Measurements from ENCODE around the gene CENPV.

Gene CENPV

DNA sequence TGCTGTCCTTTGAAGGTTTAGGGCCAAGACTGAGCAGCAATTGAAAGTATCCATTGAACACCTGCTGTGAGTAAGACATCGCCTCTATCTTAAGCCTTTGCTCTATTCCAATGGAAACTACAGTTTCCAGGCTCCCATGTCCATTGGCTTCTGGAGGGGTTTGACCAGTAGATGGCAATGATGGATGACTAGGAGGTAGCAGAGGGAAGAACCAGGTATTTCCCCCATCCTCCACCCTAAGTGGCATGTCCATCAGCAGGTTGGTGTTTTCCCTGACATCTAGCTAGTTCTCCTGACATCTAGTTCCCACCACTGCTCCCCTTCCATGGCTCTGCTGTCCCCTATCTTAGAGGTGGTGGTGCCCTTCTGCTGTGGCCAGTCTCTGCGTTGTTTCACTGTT, 58.7 kb downstream of the CENPV start:
- Histone ChIP-seq H3K27me3 (ENCODE audit: control insufficient read depth, insufficient read depth, low read length) (no peaks in the 10 kb centered on the region), H3K27ac (ENCODE audit: low read length) (no peak overlapping the region), H3K4me1 (ENCODE audit: control insufficient read depth, insufficient read depth, low read length) (no peaks in the 10 kb centered on the region), H3K36me3 (ENCODE audit: control insufficient read depth, insufficient read depth, low read length) (no peaks in the 10 kb centered on the region), H3K4me3 (ENCODE audit: low read length) (no peak overlapping the region), H3K9me3 (ENCODE audit: control insufficient read depth, insufficient read depth, low read length) (no peaks in the 10 kb centered on the region)
- no peak for DNase-seq (ENCODE audit: low read depth, low spot score)
- WGBS (ENCODE audit: insufficient coverage, insufficient read length), result no CpG with 5 or more reads among the region's 2 CpGs

DNA sequence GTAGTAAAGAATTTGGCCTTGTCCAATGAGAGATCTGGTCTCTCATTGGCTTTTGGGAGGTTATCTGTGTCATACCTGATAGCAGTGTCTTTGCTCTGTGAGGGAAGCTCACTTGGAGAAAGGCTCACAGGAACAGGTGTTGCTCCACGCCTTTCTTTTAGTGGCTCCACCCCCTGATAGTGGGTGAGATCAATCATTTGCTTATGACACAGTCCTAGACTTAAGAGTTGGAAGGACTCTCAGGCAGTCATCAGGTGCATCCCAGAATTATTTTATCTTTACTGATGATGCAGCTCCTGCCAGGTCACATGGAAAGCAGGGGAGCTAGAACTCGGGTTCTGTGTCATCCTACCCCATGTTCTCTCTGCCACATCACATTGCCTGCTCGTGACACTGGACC, 59.3 kb downstream of the CENPV start:
- no peaks in the 10 kb centered on the region for H3K4me1 ChIP-seq (ENCODE audit: control insufficient read depth, insufficient read depth, low read length)
- H3K27me3 ChIP-seq (ENCODE audit: control insufficient read depth, insufficient read depth, low read length), result no peaks in the 10 kb centered on the region
- H3K9me3 ChIP-seq (ENCODE audit: control insufficient read depth, insufficient read depth, low read length), result no peaks in the 10 kb centered on the region
- DNase-seq (ENCODE audit: low read depth, low spot score), result no peak
- no peaks in the 10 kb centered on the region for H3K36me3 ChIP-seq (ENCODE audit: control insufficient read depth, insufficient read depth, low read length)
- no peak overlapping the region for H3K27ac ChIP-seq (ENCODE audit: low read length)
- no peak overlapping the region for H3K4me3 ChIP-seq (ENCODE audit: low read length)
- WGBS (ENCODE audit: insufficient coverage, insufficient read length), result no CpG with 5 or more reads among the region's 3 CpGs

Data from iPS DF 6.9 (cell line).